Prostate gland (tissue), 2 donors: ENCODE results near the gene ECHS1.

Source experiments
- POLR2A ChIP-seq: fragments of 450-650 bp; IDR thresholded peaks from one replicate; pipeline ENCODE4 v1.6.1; 2016; ENCODE audit warnings: antibody characterized with exemption, mild to moderate bottlenecking
- TF ChIP-seq, protein P1 (sequence below), 4 experiments: fragments of 200-600 bp in 2 of 4; fragments of 450-650 bp in 2 of 4; sonication (generic) in 2 of 4; IDR thresholded peaks; 1 replicate in 3 of 4; 2 replicates in 1 of 4; pipeline ENCODE4 v1.5.1; 2016 to 2019; ENCODE audit warnings: antibody characterized with exemption in 4 of 4, mild to moderate bottlenecking in 2 of 4, moderate library complexity in 2 of 4

DNA sequence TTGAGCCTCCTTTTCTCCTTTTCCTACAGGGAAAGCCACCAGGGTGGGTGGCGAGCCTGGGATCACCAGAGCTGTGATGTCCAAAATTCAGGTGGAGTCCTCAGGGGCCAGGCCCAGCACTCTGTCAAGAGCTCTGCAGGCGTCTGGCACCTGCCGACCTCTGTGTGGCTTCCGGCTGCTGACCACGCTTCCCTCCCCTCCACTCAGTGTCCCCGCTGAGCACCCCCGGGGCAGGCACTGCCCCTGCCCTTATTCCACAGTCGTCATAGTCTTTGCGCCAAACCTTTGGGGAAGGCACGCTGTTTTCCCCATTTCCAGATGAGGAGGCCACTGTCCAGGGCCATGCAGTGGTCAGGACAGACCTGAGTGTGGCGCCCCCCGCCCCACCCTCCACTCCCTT, 28.3 kb upstream of the ECHS1 start:
- TF ChIP-seq, protein P1, sequence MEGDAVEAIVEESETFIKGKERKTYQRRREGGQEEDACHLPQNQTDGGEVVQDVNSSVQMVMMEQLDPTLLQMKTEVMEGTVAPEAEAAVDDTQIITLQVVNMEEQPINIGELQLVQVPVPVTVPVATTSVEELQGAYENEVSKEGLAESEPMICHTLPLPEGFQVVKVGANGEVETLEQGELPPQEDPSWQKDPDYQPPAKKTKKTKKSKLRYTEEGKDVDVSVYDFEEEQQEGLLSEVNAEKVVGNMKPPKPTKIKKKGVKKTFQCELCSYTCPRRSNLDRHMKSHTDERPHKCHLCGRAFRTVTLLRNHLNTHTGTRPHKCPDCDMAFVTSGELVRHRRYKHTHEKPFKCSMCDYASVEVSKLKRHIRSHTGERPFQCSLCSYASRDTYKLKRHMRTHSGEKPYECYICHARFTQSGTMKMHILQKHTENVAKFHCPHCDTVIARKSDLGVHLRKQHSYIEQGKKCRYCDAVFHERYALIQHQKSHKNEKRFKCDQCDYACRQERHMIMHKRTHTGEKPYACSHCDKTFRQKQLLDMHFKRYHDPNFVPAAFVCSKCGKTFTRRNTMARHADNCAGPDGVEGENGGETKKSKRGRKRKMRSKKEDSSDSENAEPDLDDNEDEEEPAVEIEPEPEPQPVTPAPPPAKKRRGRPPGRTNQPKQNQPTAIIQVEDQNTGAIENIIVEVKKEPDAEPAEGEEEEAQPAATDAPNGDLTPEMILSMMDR (IDR thresholded peaks at IDR 0.05) = no peak
- no peak for TF ChIP-seq POLR2A
